Activated B cell treated with CpG ODN at 0.5 μM for 24 hours (primary cell): ENCODE results near the gene RFPL2. TPM values are rescaled to one million over a fixed set of nuclear protein-coding genes. Genes with fewer than 3 reads are reported as not detected.

Experiments
- ATAC-seq: fragments of 200-7000 bp; cut with Tn5 transposase; one replicate; pipeline ENCODE4 v1.10.0; 2021; ENCODE audit warnings: low read depth, mild to moderate bottlenecking, moderate library complexity
- CTCF ChIA-PET: fragments of 350-600 bp; sonication (Branson Sonifier 250); formaldehyde crosslinking; loops from one replicate; lab custom pipeline; 2021; ENCODE audit warnings: antibody characterized with exemption; lab: Charles Lee
- POLR2A ChIA-PET: fragments of 350-600 bp; sonication (Branson Sonifier 250); formaldehyde crosslinking; loops from one replicate; lab custom pipeline; 2021; ENCODE audit warnings: antibody characterized with exemption; lab: Charles Lee
- DNase-seq: peaks from one replicate; pipeline ENCODE4 v3.0.0; 2022
- H3K27ac Mint-ChIP-seq: one replicate; pipeline ENCODE4 v1.8.0; 2020; ENCODE audit warnings: mixed read lengths
- H3K27me3 Mint-ChIP-seq: one replicate; pipeline ENCODE4 v1.8.0; 2021; ENCODE audit warnings: mixed read lengths
- H3K36me3 Mint-ChIP-seq: one replicate; pipeline ENCODE4 v1.8.0; 2021; ENCODE audit warnings: low read depth, mixed read lengths
- H3K4me1 Mint-ChIP-seq: one replicate; pipeline ENCODE4 v1.8.0; 2021; ENCODE audit warnings: mixed read lengths
- H3K4me3 Mint-ChIP-seq: one replicate; pipeline ENCODE4 v1.8.0; 2020; ENCODE audit warnings: mild to moderate bottlenecking, mixed read lengths
- H3K9me3 Mint-ChIP-seq: one replicate; pipeline ENCODE4 v1.8.0; 2020; ENCODE audit warnings: mixed read lengths
- CTCF ChIP-seq: fragments of 200-600 bp; IDR thresholded peaks from one replicate; pipeline ENCODE4 v1.8.0; 2022; ENCODE audit warnings: antibody characterized with exemption, mild to moderate bottlenecking
- intact Hi-C: fragments of 100-400 bp; cut with micrococcal nuclease; formaldehyde crosslinking; loops from one replicate; pipeline ENCODE4 v1.15.1; 2024
- total RNA-seq: library from RNA; stranded (reverse); gene quantifications from 2 replicates; pipeline ENCODE4 v1.2.3, GENCODE V29; 2022

Gene RFPL2
- total RNA-seq, 1 donor from 2014 or later: not detected

GRCh38 chr22:32244547-32244946, 39.7 kb upstream of the RFPL2 start:
- ChIA-PET POLR2A (no interaction called here), CTCF (no interaction called here)
- Mint-ChIP-seq H3K9me3 (no peaks in the 10 kb centered on the region), H3K4me3 (no peak overlapping the region), H3K4me1 (no peaks in the 10 kb centered on the region), H3K27me3 (peaks cover 18% of the 10 kb centered on the region), H3K36me3 (no peaks in the 10 kb centered on the region), H3K27ac (no peak overlapping the region)
- intact Hi-C loops: no loop called here
- DNase-seq: no peak
- no peak for ATAC-seq
- TF ChIP-seq CTCF: no peak

- H3K4me1 Mint-ChIP-seq: no peaks in the 10 kb centered on the region
- H3K36me3 Mint-ChIP-seq: no peaks in the 10 kb centered on the region
- H3K9me3 Mint-ChIP-seq: no peaks in the 10 kb centered on the region
- TF ChIP-seq CTCF: no peak
- ATAC-seq (no peak), DNase-seq (no peak)
- H3K4me3 Mint-ChIP-seq: no peak overlapping the region
- intact Hi-C loops: no loop called here
- ChIA-PET POLR2A (no interaction called here), CTCF (no interaction called here)
- H3K27ac Mint-ChIP-seq: no peak overlapping the region
- peaks cover 4% of the 10 kb centered on the region for H3K27me3 Mint-ChIP-seq
Measured at GRCh38 chr22:32240461-32240860, 35.6 kb upstream of the RFPL2 start.

- TF ChIP-seq CTCF: no peak
- Mint-ChIP-seq H3K36me3 (no peaks in the 10 kb centered on the region), H3K27me3 (peaks cover 13% of the 10 kb centered on the region), H3K9me3 (no peaks in the 10 kb centered on the region), H3K4me1 (no peaks in the 10 kb centered on the region), H3K27ac (no peak overlapping the region), H3K4me3 (no peak overlapping the region)
- POLR2A ChIA-PET: no interaction called here
- DNase-seq: no peak
- CTCF ChIA-PET: no interaction called here
- ATAC-seq: no peak
- intact Hi-C loops: no loop called here
Measured at GRCh38 chr22:32237906-32238305, 33.0 kb upstream of the RFPL2 start.

- ChIA-PET CTCF (no interaction called here), POLR2A (no interaction called here)
- DNase-seq: no peak
- H3K27me3 Mint-ChIP-seq: peaks cover 20% of the 10 kb centered on the region
- no peaks in the 10 kb centered on the region for H3K36me3 Mint-ChIP-seq
- no peaks in the 10 kb centered on the region for H3K9me3 Mint-ChIP-seq
- no peak for ATAC-seq
- no peak overlapping the region for H3K27ac Mint-ChIP-seq
- no peak for TF ChIP-seq CTCF
- H3K4me3 Mint-ChIP-seq: no peak overlapping the region
- H3K4me1 Mint-ChIP-seq: no peaks in the 10 kb centered on the region
- intact Hi-C loops: no loop called here
Measured at GRCh38 chr22:32236970-32237369, 32.1 kb upstream of the RFPL2 start.

- H3K9me3 Mint-ChIP-seq: no peaks in the 10 kb centered on the region
- no peak for ATAC-seq
- no peak overlapping the region for H3K27ac Mint-ChIP-seq
- intact Hi-C loops: no loop called here
- H3K36me3 Mint-ChIP-seq: no peaks in the 10 kb centered on the region
- H3K4me1 Mint-ChIP-seq: no peaks in the 10 kb centered on the region
- no peak for DNase-seq
- no peak overlapping the region for H3K4me3 Mint-ChIP-seq
- TF ChIP-seq CTCF: no peak
- peaks cover 35% of the 10 kb centered on the region for H3K27me3 Mint-ChIP-seq
- CTCF ChIA-PET: no interaction called here
- POLR2A ChIA-PET: interaction anchor here (0.6 kb wide), 1 partner anchor 463 kb away, joined by 3 read pairs; no protein-coding TSS in a partner anchor
Measured at GRCh38 chr22:32233091-32233490, 28.2 kb upstream of the RFPL2 start.
